ENCODE results near the gene RTN4.

Gene RTN4

DNA sequence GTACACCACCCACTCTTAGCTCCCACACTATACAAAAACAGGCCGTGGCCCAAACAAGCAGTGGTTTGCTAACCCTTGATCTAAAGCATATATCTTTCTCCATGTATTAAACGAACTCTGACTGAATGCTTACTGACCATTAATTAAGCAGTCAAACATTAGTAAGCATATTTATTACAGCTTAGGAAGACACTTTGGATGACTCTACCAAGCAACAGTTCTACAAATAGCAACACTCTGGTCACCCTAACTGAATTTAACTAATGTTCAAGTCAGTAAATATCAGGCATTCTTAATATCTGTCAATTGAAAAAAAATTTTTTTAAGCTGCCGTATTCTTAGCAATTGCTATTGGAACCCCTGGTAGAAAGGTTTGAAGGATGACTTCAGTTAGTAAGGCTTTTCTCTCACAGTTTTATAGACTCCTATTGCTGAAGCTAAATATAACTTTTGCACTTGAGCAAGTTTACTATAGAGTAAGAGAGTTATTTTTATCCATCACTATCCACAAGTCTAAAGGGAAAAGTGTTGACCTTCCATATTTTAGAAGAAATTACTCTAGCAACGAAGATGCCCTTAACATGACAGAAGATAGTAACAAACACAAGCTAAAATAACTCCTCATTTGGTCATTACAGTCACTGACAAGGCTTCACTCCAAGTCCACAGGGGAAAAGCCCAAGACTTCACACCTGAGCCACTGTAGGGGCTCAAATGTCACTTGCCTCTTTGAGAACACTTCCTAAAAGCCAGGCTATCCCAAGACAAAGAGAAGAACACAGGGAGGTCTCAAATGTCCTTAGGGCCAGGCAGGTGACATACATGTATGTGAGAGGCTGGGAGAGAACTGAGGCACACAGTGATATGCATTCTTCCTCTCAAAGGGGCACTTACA is 74.4 kb downstream of the RTN4 start:
- no peak for DNase-seq (ENCODE audit: low spot score)
- TF ChIP-seq, protein P1, sequence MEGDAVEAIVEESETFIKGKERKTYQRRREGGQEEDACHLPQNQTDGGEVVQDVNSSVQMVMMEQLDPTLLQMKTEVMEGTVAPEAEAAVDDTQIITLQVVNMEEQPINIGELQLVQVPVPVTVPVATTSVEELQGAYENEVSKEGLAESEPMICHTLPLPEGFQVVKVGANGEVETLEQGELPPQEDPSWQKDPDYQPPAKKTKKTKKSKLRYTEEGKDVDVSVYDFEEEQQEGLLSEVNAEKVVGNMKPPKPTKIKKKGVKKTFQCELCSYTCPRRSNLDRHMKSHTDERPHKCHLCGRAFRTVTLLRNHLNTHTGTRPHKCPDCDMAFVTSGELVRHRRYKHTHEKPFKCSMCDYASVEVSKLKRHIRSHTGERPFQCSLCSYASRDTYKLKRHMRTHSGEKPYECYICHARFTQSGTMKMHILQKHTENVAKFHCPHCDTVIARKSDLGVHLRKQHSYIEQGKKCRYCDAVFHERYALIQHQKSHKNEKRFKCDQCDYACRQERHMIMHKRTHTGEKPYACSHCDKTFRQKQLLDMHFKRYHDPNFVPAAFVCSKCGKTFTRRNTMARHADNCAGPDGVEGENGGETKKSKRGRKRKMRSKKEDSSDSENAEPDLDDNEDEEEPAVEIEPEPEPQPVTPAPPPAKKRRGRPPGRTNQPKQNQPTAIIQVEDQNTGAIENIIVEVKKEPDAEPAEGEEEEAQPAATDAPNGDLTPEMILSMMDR (IDR thresholded peaks at IDR 0.05; ENCODE audit: extremely low read depth, missing control alignments): no peak

DNA sequence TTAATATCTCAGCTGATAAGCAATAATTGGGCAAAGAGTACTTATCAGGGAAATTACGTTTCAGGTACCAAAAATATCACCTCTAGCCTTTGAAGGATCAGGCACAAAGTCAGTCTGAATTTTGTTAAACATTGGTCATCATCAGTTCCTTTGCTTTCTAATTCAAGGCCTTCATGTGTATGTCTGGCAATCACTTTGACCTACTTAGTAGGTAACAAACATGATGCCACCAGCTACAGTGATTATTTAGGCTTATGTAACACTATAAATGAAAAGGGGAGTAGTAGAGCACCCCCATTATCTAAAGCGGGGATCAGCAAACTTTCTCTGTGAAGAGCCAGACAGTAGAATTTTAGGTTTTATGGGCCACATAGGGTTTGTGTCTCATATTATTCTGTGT is 75.1 kb downstream of the RTN4 start:
- TF ChIP-seq, protein P1 (IDR thresholded peaks at IDR 0.05; ENCODE audit: extremely low read depth, missing control alignments): no peak
- DNase-seq (ENCODE audit: low spot score): no peak

DNA sequence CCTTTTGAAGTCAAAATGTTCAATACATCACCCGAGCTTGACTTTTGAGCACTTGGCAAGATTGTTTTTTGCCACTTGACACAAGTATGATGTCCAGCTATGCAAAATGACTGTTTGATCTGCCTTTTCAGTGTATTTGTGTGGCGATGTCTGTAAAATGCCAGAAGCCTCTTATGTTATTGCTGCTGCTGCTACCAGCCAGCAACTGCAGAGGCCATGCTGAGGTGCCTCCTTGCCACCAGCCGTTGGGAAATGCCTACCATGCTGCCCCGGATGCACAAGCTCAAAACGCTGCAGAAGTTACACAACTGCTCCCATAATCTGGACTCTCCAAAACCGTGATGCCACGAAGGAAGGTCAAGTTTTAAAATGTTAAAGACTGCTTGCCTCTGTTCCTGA is 80.3 kb downstream of the RTN4 start:
- TF ChIP-seq, protein P1 (IDR thresholded peaks at IDR 0.05; ENCODE audit: extremely low read depth, missing control alignments): no peak
- DNase-seq (ENCODE audit: low spot score): no peak

DNA sequence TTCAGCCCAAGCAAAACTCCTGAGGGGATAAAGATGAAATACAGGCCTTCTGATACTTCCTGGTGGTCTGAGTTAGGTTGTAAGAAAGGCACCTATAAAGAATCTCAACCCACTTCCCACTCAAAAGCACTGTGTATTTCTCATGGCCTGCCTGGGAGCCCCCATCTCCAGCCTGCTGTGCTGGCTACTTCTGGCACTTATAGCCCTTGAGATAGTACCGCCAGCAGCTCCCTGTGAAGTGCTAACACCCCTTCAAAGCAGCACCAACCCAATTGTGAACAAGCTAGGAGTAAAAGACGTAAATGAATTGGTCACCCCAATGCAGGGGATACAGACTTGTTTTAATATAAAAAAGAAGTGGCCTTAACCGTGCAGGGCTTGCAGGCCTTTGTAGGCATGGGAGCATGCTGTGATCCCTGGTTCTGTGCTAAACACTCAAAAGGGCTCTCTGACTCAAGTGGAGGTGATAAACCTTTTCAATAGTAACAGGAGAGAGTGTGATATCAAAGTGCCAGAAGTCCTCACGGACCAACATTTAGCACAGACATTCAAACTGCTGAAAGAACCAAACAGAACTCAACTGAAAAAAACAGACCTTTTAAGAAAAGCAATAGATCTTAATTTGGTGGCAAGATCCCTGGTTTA is 80.8 kb downstream of the RTN4 start:
- DNase-seq (ENCODE audit: low spot score): no peak
- TF ChIP-seq, protein P1 (IDR thresholded peaks at IDR 0.05; ENCODE audit: extremely low read depth, missing control alignments): no peak

DNA sequence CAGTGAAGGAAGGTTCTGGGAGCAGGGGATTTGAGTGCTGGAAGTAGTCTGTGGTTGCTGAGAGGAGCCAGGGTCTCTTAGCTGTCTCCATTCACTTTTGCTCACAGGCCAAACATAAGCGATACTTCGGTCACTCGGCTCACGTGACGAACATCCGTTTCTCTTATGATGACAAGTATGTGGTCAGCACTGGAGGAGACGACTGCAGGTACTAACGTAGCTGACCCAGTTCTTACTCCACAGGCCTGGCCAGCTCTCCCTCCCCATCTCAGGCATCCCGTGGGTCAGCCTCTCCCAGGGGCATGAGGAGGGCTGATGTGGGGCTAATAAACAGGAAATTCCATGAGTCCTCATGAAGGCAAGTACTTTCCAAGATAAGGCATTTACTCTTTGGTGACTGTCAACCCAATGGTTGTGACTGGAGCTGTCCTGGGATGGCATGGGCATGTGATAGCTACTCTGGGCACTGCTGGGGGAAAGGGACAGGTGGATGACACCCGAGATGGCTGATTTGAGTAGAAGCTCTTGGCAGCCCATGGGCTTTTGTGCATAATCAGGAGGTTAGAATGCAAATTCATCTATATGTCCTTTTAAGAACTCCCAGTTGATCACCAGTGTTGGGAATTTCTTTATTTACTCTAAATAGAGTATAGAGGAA is 81.6 kb downstream of the RTN4 start:
- DNase-seq (ENCODE audit: low spot score): no peak
- TF ChIP-seq, protein P1 (IDR thresholded peaks at IDR 0.05; ENCODE audit: extremely low read depth, missing control alignments): no peak

DNA sequence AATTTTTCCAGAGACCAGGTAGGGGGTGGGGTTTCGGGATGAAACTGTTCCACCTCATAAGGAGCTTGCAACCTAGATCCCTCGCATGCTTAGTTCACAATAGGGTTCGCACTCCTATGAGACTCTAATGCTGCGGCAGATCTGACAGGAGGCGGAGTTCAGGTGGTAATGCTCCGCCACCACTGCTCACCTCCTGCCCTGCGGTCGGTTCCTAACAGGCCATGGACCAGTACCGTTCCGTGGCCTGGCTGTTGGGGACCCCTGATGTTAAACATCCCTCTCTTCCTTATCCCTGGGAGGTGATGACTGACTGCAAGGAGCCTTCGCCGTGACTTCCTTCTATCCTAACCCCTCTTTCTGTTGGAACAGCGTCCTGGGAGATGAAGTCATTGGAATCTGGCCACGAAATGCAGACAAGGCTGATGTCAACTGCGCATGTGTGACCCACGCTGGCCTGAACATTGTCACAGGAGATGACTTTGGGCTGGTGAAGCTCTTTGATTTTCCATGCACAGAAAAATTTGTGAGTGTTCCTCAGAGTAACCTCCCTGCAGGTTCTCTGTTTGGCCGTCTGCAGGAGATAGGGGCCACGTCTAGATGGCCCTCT is 82.4 kb downstream of the RTN4 start:
- no peak for DNase-seq (ENCODE audit: low spot score)
- TF ChIP-seq, protein P1 (IDR thresholded peaks at IDR 0.05; ENCODE audit: extremely low read depth, missing control alignments): no peak

Measured in GM20000 (cell line).